HG03060 (cell line): ENCODE measurements around the gene MFAP3L.

Experiments
- ATAC-seq: cut with Tn5 transposase; IDR thresholded peaks from one replicate; pipeline ENCODE4 v1.9.1; 2021; ENCODE audit warnings: low read depth, moderate number of reproducible peaks; ENCODE audit not compliant: unreplicated experiment

MFAP3L gene

DNA sequence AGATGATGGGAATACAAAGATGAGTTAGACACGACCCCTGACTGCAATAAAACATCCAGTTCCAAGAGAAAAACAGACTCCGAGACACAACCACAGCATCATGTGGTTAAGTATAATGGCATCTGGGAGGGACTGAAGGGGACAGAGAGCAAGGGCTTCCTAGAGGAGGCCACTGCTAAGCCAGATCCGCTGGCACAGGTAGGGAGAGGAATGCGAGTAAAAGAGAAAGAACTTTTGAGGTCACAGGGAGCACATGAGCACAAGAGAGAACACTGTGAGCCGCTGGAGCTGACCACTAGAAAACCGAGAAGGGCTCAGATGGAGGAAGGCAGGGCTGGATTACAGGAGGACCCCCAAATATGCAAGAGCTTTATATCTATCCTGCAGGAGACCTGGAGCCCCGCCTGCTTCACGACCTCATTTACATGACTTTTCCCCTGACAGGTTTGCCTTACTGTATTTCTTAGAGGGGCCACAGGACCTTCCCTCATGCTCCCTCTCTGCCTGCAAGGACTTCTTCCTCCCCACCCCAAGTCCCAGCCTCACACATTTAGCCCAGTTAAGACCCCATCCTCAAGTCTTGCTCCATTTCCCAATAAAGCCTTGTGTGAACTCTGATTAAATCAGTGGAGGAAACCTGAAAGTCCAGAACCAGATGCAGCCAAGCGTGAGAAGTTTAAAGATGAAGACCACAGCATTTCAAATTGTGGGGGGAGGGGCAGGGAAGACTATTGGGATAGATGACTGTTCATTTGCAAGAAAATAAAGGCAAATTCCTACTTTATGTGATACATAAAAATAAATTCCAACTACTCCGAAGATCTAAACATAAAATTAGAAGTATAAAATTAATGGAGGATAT lies 29.6 kb downstream of the MFAP3L start:
- no peak for ATAC-seq

DNA sequence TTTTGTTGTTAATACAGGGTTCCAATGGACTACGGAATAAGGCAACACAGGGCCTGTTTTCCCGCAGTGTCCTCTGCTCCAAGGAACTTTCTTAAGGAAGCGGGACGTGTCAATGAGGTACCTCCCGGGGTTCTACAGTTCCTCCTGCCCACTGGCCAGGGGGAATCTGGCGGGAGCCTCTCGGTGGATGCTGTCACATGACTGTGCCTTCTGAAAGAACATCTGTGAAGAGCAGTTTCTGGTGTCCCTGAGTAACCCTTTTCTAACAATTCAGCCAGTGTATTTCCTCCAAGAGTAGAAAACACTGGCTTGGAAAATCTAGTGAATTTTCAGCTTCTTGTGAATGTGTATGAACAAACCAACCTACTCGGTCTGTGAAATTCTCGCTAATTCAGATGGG lies 32.7 kb downstream of the MFAP3L start:
- no peak for ATAC-seq

DNA sequence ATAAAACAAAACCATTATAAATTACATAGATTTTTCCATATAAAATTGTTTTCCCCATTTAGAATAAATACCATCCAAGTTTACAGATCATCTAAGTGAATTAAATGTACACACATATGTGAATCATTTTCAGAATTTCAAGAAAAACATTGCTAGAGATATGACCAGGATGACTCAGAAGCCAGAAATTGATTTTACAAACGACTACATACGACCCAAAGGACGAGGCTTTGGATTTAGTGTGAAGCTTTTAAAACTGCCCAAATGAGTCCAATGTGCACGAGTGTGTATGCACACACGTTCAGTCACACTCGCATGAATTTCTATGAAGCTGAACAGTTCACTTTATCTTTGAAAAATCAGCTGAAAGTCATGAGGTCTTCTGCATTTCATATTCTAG lies 37.9 kb downstream of the MFAP3L start:
- no peak for ATAC-seq

DNA sequence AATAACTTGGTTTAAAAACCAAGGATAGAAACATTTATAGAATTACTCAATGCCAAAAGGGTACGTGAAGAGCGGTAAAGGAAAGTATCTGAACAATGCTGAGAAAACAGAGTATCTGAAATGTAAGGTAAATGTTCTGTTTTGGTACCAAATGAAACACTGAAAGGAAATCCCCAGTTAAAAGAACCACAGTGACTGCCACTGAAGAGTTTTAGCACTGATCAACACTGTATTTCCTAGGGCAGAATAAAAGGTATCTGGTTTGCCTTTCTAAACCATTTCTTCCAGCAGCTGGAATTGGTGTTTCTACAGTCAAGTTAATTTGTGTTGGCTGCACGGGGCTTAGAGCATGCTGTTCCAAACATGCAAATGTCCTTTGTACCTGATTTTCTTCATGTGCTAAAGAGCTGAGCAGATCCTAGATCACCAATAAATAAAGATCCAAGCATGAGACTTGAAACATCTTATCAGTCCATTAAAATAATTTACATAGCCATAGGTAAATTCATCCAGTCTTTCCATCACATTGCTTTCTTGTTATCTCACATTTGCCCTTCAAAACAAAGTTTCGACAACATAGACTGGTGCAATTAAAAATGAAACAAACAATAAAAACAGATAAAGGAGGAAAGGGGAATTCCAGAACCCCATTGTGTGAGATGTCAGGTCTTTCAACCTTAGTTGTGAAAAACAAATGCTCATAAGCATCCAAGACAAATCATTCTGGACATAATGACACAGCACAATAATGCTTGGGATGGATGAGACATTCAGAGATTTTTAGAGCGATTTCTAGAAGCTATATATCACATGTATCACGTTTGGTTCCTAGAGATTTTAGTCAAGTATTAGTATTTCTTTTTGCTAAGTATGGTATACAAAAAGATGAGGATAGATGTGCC lies 38.6 kb downstream of the MFAP3L start:
- no peak for ATAC-seq

DNA sequence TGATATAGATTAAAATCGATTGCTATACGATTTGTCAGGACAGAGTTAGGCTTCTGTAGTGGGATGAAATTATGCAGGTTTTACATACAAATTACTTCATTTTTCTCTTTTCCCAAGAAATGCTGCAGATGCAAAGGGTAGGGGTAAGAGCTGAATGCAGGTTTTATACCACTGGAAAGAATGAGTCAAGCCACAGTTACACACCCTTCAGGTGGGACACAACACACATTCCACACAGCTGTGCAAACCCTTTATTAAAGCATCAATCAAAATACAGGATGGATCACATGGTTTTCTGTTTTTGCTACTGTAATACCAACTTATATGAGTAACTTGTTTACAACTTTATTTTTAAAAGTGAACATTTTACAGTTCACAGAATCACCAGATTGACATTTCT lies 39.8 kb downstream of the MFAP3L start:
- no peak for ATAC-seq

DNA sequence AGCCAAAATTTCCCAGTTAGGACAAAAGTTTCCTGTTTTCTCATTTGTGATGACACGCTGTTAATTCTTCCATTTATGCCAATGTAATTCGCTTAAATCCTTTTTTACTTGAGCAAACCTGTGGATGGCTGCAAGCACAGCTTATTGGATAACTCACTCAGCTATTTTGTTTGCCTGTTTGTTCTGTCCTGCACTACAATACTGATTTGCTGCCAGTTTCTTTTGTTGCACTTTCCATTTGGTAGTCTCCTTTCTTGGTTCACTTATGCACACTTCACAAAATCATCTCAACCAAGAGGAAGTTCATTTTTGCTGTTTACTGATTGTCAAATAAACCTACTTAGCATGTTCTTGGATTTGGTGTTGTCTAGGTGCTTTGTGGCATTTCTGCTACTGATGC lies 40.3 kb downstream of the MFAP3L start:
- no peak for ATAC-seq

DNA sequence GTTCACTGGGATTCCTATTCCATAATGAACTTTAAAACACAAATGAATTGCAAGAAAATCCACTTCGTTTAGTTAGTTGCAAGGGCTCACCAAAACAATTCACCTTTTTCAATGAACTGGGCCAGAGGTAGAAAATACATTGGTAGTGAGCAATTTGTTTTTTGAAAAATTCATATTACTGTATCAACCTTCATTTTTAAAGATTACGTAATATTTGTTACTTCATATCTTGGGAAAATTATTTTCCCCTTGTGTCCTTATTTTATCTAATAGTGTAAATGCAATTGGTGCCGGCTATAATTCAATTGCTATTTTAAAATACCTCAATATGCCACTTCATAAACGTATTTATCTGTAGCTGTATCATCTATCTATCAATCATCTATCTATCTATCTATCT lies 41.5 kb downstream of the MFAP3L start:
- ATAC-seq, result no peak

DNA sequence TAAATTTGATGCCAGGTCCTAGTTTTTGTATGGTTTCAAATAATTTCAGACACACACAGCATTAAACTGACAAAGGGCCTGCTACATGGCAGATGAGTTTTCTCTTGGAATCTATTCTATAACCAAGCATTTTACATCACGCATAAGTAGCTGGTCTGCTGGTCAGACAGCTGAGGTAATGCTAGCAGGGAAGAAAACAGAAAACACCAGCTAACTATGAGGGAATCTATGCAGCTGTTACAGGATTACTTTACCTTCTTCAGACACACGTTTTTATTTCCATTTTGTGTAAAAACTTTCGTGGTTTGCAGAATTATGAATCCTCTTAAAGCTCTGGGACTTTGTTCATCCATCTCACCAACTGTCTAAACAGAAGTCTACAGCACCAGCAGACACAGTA lies 42.0 kb downstream of the MFAP3L start:
- ATAC-seq, result no peak

DNA sequence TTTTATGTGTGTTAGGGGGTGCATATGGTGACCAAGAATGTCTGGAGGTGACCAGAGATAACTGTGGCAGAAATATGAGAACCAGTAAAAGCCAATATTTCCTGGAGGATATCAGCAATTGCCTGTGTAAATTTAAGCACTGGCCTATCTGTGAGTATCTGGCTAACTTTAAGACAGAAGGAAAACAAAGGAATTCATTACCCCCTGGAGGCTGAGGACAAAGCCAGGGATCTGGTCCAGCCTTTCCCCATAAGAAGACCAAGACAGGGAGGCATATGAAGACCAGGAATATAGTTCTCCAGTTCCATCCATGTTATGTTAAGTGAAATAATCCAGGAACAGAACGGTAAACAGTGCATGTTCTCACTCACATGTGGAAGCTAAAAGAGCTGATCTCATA lies 49.2 kb downstream of the MFAP3L start:
- no peak for ATAC-seq

DNA sequence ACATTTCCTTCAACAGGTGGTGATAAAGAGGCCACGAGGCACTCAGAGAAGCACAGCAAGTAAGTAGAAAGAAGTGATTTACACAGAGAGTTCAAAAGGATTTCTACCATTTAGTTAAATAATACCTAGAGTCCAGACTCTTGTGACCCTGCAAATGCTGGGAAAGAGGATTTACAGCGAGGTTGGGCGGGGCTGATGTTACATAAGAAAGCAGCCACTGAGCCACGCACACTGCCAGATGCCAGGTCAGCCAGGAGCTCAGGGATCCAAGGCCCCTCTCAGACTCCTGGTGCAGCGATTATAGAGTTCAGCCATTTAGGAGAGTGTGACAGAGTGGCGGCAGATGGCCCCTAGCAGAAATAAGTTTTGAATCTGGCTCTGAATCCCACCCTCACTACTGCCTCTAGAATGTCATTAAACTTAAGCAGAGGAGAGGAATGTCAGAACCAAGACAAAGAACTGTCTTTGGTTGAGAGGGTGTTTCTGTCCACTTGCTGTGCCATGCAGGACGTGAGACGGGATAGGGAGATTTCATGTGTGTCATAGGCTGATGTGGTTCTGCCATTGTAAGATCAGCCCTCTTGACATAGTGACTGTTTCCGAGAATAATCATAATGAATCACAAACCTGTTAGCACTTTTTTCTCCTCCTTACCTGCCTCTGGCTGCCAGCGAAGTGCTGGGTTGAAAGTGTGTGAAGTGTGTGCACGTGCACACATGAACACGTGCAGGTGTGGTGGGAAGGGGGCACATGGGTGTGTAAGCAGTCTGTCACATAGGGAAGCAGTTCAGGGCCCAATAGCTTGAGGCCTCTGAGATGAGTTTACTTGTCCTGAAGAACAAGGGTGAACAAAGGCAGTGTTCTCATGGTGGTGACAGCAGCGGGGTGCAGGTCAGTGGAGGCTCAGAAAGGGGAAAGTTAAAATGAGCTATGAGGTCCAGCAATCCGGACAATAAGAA lies 50.1 kb downstream of the MFAP3L start:
- ATAC-seq, result no peak

DNA sequence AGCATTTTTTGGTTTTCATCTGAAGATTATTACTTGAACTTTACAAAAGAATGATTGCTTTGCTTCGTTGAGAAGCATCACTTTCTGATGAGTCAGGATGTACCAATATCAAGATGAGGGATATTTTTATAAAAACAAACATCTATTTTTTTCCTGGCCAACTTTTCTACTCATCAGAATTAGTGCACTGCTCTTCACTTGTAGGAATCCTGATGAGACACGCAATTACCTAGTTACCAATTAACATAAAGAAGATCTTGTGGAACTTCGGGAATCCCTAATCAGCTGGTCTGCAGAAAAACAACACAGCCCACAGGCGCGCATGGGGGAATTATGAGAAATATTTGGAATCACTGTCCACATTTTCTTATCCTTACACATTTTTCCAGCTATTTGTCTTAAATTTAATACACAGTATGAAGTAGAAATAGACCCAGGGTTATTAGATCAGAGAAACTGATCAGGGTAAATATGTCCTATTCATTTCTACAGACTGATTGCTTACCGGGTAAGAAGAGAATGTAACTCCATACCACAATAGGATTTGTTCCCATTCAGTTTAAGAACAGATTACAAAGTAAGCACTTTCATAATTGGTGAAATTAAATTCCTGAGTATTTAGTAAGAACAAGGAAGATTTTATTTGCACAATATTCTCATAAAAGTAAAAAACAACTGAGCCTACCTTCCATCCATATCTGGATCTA lies 50.9 kb downstream of the MFAP3L start:
- ATAC-seq, result no peak

DNA sequence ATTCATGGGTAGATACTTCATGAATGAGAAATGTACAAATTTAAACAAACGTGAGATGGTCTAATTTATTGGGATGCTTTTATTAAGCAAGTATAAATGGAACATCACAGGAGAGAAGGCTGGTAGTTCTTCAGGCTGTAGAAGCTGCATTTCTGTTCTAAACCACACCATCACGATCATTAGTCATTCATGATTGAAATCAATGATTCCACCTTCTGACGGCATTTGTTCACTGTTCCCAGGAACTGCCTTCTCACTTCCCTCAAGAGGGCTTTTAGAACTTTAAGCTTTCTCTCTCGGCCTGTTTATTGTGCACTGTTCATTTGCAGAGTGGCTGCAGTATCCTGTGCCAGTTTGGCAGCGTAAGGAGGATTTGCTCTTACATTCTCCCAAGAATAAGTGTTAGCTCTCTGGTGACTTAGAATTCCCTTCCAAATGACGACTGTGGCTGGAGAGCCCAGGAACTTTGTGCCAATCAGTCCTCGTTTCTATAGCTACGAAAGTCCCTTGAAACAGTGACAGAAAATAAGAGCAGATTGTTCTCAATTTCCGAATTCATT lies 54.7 kb downstream of the MFAP3L start:
- ATAC-seq, result no peak

DNA sequence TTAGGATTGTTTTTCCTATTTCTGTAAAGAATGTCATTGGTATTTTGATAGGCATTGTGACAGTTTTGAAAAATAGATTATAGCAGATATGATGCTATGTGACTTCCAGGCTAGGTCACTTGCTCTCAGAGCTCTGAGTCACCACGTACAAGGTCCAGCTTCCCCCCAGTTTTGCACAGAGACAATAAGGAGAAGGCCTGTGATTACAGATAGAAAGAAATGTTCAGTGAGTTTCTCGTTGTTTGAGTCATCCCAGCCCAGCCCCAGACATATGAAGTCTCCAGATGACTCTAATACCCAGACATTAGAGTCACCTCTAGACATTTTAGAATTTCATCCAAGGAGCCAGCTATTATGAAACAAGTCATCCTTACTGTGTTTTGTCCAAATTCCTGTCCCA lies 57.2 kb downstream of the MFAP3L start:
- no peak for ATAC-seq

DNA sequence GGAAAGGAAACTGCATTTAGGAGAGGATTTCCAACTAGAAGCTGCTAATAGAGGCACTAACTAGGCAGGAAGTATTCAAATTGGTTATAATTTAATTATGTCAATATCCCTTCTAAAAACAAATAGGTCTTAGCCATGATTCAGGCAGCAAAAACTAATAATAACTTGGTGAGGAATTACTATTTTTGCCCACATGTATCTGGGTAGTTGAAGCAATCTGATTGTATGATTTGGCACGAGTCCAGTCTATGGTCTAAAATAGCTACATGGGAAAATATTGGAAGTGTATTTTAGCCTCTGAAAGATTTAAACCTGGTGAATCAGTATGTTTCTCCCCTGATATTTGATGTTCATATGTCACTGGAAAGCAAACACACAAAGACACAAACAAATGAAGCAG lies 62.2 kb downstream of the MFAP3L start:
- no peak for ATAC-seq

DNA sequence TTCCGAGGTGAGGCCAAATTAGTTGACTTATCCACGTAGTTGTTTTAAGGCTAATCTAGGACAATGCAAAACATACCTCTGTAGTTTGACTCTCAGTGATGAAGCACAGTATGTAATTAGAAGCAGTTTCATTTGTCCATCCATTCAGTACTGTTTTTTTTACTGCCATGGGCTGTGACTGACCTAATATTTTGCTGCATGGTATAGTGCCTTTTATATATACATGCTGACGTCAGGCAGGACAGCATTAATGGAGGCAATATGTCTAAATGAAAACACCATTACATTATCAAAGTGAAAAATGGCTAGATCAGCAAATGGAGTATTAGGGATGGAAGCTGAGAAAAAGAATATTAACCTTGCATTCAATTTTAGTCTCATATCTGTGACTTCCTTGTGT lies 66.9 kb downstream of the MFAP3L start:
- no peak for ATAC-seq

DNA sequence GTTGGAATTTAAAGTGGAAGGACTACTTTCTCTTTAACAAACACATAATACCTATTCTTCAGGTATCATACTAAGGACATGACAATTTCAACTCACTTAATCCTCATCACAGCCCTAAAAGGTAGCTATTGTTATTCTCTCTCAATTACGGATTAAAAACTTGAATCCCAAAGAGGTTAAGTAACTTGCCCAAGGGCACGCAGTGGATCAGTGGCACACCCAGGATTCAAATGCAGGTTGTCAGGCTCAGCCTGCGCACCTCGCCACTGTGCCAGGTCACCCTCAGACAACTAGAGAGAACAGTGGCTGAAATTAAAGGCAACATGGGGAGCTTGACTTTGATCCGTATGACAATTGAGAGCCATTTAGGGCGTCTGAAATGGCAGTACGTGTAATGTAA lies 67.6 kb downstream of the MFAP3L start:
- no peak for ATAC-seq

DNA sequence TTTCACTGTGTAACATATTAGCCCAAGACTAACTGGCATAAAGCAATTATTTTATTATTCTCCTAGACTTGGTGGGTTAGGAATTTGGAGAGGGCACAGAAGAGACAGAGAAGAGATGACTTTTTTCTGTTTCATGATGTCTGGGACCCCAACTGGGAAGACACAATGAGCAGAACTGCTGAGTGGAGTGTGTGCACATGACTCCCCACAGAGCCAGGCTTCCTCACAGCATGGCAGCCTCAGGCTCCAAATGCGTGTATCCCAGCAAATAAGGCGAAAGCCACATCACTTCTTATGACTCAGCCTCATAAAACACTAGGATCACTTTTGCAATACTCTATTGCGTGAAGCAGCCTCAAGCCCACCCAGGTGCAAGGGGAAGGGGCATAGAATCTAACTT lies 68.4 kb downstream of the MFAP3L start:
- ATAC-seq, result no peak

DNA sequence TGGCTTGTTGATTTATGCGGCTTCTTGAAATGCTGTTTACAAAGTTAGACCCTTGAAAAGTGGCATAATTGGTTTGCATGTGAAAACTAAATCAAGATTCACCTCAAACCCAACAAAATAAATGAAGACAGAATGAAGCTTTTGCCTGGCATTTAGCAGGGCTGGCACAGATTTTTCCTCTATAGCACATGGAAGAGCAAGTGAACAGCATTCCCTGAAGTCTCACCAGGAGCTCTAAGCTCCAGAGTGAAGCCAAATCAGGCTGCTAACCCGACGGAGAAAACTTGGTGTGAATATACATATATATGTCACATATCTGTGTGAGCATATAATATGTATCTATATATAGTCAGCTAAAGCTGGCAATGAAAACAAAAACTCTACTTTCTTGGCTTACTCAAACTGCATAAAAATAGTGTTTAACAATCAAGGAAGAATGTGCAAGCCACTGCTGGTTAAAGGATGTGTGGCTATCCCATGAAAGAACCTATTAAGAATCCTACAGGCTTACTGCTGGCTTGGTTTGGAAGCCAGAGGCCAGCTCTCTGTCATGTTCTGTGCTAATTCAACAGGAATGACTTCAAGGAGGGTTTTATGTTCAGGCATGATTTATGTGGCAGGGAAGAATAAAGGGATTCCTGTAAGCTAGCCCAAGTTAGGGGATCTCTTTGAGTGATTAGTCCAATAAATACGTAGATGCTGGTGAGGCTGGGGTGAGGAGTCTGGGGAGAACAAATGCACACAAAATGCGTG lies 69.9 kb downstream of the MFAP3L start:
- ATAC-seq, result no peak

DNA sequence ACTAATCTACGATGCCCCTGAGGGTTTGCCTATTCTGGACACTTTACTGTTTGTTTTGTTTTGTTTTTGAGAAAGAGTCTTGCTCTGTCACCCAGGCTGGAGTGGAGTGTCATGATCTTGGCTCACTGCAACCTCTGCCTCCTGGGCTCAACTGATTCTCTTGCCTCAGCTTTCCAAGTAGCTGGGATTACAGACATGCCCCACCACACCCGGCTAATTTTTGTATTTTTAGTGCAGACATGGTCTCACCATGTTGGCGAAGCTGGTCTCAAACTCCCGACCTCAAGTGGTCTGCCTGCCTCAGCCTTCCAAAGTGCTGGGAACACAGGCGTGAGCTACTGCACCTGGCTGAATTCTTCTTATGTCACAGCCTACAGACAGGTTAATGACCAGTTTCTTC lies 70.7 kb downstream of the MFAP3L start:
- ATAC-seq, result no peak
